ENCODE measurements around the gene MACF1.
A peak's percentile ranks its signal among the peaks of the same experiment; 100 is the strongest.

MACF1 gene

DNA sequence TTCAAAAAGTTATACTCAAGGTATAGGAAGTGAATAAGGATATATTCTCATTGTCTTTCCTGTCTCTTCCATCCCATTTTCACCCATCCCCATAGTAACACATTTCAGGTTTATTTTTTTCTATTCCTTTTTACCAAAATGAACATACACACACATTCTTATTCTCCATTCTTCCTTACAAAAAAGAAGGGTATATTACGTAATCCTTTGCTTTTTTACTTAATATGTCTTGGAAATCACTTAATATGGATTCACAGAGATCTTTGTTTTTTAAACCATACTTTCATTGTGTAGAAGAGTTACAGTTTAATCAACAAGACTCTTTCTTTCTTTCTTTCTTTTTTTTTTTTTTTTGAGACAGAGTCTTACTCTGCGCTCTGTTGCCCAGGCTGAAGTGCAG is 158.8 kb downstream of the MACF1 start:
- DNase-seq, result no peak

DNA sequence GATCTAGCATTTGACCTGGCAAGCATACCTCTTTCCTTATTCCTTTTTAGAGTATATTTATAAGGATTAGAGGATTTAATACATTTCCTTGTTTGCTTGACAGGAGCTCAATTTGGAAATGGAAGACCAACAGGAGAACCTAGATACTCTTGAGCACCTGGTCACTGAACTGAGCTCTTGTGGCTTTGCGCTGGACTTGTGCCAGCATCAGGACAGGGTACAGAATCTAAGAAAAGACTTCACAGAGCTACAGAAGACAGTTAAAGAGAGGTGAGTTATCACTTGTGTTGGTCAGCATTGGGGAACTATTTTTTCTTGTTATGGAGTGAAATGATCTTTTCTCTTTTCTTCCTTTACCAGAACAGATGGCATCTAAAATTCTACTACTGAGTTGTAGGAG is 163.6 kb downstream of the MACF1 start:
- DNase-seq, result no peak

DNA sequence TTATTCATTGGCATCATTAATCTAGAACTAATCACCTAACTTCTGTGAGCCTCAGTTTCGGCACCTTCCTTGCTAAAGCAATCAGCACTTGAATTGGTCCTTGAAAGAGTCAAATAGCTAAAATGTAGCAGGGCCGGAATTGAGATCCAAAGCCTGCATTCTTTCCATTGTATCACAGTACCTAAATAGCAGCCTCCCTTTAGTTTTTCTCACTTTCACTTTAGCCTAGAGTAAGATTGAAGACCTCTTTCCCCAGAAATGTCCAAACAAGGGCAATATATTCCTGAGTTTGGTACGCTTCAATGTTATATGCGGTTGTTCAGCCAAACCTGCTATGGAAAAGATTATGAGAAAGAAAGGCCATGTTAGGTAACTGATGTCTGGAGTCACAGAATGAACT is 165.1 kb downstream of the MACF1 start:
- DNase-seq, result no peak

DNA sequence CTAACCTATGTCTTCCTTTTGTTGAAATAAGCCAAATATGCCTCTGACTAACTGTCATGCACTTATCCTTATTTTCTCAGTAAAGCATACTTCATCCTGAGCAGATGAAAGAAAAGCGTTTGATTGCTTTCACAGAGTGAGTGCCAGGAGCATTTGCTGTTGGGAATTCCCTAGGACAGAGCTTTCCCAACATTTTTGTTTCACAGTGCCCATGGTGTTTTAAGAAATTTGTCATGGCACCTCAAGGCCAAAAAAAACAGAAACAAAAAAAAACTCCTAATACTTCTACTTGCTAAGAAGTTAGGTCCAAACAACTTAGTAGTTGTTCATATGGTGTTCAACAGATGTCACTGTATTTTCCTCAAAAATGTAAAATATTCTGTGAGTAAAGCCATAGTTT is 166.1 kb downstream of the MACF1 start:
- no peak for DNase-seq

DNA sequence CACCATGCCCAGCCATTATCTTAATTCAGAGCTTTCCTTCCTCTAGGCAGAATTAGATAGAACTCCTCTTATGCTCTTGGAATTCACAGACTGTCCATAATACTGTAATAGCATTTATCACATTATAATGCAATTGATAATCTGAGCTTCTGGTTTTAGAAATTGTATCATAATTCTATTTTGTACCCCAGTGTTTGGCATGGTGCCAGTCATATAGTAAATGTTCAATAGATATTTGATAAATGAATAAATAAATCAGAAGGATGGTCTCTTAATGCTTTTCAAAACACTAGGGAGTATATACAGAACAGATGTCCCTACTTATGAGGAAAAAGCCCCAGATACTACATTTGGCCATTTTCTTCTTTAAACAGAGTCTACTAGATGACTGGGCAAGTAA is 167.6 kb downstream of the MACF1 start:
- DNase-seq, result no peak

DNA sequence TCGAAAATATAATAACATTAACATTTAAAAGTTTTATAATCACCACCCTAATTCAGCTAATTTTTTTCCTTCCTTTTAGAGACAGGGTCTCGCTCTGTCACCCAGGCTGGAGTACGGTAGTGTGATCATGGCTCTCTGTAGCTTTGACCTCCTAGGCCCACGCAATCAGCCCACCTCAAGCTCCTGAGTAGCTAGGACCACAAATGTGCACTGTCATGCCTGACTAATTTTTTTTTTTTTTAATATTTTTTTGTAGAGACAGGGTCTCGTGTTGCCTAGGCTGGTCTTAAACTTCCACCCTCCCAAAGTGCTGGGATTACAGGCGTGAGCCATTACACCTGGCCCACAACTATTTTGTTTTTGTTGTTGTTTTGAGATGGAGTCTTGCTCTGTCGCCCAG is 172.2 kb downstream of the MACF1 start:
- no peak for DNase-seq

DNA sequence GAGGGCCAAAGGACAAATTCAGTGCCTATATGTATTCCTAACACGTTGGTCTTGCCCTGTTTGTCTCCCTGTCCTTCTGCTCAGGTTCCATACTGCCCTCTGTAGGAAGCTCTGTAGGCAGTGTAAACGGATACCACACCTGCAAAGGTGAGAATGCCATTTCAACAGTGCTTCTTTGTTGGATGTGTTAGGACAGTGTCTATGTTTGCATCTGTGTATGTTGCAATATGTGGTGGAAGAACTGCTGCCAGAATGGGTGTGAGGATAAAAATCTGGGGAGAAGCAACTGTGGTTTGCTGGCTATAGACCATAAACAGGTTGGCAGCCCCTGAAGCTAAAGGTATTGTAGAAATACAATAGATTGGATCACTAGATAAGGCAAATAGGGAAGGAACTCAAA is 173.9 kb downstream of the MACF1 start:
- no peak for DNase-seq

DNA sequence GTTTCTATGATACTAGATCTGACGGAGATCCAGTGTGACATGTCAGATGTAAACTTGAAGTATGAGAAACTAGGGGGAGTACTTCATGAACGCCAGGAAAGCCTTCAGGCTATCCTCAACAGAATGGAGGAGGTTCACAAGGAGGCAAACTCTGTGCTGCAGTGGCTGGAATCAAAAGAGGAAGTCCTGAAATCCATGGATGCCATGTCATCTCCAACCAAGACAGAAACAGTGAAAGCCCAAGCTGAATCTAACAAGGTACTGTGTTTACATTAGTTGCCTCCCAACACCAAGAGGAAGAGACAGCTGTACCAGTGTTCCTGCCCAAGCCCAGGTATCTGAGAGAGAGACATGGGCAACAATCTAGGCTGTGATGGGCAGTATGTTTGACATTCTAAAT is 174.7 kb downstream of the MACF1 start:
- DNase-seq, result no peak

DNA sequence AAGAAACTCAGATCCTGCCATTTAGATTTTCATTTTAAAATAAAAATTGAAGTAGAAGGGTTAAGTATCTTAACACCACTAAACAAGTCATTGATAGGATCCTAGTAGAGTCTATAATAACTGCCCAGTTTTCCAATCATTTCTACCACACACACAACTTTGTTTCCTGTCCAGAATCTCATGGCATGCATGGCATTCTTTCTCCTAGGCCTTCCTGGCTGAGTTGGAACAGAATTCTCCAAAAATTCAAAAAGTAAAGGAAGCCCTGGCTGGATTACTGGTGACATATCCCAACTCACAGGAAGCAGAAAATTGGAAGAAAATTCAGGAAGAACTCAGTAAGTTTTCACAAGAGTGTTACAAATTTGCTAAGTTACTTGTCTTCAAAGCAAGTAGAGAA is 175.5 kb downstream of the MACF1 start:
- DNase-seq, result no peak

DNA sequence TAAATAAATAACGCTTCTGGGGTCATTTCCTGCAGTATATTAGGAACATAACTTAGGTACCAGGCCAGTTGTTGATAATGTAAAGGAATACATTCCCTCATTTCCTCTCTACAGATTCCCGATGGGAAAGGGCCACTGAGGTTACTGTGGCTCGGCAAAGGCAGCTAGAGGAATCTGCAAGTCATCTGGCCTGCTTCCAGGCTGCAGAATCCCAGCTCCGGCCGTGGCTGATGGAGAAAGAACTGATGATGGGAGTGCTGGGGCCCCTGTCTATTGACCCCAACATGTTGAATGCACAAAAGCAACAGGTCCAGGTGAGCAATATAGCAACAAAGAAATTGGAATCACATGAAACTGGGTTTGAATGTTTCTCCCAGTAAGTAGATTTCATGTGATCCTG is 177.3 kb downstream of the MACF1 start:
- no peak for DNase-seq

DNA sequence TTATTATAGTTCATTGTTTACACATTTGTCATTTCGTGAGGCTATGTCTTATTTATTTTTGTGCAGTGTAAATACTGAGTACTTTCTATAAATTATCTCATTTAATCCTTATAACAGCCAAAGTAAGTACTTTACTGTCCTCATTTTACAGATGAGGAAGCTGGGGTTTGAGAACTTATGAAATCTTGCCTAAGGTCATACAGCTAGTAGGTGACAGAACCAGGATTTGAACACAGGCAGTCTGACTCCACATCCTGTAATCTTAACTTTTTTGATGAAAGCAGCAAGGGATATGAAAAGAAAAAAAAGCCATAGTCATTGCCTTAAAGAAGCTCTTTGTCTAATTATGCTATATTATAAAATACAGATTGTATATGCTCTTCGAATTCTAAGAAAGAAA is 179.8 kb downstream of the MACF1 start:
- DNase-seq, result no peak

DNA sequence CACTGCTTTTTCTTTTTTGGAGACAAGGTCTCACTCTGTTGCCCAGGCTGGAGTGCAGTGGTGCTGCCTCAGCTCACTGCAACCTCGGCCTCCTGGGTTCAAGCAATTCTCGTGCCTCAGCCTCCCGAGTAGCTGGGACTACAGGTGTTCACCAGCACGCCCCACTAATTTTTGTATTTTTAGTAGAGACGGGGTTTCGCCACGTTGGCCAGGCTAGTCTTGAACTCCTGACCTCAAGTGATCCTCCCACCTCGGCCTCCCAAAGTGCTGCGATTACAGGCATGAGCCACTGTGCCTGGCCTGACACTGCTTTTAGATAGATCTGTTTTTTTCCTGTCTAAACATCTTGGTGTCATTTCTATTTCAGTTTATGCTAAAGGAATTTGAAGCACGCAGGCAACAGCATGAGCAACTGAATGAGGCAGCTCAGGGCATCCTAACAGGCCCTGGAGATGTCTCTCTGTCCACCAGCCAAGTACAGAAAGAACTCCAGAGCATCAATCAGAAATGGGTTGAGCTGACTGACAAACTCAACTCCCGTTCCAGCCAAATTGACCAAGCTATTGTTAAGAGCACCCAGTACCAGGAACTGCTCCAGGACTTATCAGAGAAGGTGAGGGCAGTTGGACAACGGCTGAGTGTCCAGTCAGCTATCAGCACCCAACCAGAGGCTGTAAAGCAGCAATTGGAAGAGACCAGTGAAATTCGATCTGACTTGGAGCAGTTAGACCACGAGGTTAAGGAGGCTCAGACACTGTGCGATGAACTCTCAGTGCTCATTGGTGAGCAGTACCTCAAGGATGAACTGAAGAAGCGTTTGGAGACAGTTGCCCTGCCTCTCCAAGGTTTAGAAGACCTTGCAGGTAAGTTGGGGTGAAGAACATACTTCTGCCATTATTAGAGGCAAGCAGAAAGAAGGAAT is 180.8 kb downstream of the MACF1 start:
- DNase-seq, result no peak

DNA sequence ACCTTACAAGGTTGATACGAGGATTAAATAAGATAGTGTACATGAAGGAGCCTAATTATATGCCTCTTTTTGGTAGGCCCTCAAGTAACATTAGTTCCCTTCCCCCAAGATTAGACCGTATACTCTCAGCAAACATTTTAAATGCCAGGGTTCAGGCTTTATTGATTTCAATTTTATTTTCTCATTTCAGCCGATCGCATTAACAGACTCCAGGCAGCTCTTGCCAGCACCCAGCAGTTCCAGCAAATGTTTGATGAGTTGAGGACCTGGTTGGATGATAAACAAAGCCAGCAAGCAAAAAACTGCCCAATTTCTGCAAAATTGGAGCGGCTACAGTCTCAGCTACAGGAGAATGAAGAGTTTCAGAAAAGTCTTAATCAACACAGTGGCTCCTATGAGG is 182.5 kb downstream of the MACF1 start:
- no peak for DNase-seq

DNA sequence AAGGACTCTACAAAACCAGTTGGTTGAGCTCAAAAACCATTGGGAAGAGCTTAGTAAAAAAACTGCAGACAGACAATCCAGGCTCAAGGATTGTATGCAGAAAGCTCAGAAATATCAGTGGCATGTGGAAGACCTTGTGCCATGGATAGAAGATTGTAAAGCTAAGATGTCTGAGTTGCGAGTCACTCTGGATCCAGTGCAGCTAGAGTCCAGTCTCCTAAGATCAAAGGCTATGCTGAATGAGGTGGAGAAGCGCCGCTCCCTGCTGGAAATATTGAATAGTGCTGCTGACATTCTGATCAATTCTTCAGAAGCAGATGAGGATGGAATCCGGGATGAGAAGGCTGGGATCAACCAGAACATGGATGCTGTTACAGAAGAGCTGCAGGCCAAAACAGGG is 183.0 kb downstream of the MACF1 start:
- DNase-seq, result no peak

DNA sequence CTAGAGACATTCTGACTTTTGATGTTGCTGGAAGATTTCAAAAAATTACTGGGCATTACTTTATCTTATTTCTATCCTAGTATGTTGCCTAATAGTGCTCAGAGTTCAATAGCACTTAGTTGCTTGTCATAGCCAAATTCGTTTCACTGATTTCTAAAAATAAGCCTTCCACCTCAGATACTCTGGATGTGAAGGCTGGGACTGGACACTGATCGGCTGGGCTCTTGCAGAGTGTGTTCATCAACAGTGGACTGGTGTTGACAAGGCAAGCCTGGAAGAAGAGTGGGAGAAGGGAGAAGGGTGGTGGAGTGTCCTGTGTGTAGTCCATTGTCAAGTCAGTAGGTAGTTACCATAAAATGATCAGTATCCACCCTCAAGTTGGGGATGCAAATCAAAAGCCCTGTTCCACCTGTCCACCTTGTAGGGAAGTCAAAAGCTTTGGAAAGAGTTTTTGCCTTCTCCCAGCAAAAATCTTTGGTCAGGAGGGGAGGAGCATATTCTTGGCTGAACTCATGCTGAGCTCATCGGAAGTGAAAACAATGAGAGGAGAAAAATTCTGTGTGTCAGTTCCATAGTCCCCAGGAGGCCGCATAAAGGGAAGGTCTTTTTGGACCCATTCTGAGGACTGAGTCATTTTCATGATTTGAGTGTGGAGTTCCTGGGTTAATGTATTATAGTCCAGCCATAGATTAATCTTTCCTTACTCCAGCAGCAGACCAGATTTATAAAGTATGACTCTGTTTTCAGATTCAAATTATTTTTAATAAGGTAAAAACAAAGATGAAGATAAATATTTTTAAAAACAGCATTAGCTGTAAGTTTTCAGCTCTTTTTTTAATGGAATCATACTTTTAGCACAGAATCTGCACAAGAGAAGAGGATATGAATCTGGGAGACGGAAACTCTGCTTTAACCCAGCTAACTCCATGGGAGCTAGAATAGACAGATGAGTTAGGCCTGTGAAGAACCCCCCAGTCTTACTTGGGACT is 187.5 kb downstream of the MACF1 start:
- no peak for DNase-seq

DNA sequence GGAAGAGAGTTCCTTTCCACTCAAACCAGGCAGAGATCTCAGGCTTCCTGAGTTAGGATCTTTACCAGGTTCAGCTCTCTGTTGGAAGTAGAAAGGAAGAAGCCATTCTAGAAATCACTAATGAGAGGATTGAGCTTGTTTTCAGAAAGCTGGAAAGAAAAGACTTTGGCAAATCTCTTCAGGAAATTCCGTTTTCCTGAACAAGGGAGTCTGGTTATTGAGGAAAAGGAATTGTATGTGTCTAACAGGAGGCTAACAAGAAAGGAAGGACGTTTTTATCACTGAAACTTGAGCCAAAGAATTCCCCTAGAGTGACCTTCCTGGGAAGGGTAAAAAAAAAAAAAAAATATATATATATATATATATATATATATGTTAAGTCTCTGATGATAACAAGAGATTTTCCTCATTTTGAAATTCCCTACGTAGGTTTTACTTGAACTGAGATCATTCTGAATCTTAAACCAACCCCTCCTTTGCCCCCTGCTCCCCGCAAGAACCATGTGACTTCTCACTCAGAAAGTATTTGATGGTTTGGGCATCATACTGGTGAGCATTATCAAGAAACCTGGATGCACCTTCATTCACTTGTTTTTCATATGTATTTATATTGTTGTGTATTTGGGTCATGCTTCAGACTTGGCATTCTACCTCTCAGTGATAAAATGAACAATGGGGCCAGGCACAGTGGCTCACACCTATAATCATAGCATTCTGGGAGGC is 188.5 kb downstream of the MACF1 start:
- no peak for DNase-seq

DNA sequence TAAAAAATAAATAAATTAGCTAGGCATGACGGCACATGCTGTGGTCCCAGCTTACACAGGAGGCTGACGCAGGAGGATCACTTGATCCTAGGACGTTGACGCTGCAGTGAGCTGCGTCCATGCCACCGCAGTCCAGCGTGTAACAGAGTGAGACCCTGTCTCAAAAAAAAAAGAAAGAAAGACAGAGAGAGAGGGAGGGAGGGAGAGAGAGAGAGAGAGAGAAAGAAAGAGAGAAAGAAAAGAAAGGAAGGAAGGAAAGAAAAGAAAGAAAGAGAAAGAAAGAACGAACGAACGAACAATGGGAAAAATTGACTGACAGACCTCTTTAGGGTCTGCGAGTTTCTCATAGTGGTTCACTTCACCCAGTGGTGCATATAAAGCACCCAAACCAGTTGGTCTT is 189.2 kb downstream of the MACF1 start:
- no peak for DNase-seq

DNA sequence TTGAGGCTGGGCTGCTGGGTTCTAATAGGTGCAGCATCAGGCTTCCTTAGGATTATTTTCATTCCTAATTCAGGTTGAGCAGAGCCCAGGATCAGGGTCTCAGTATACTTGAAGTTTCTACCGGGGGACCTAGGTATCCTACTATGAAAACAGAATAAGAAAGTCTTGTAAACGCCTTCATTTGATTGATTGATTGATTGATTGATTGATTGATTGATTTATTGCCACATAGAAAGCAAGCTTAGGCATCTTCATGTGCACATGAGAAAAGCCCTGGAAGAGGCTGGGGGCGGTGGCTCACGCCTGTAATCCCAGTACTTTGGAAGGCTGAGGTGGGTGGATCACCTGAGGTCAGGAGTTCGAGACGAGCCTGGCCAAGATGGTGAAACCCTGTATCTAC is 189.6 kb downstream of the MACF1 start:
- no peak for DNase-seq

DNA sequence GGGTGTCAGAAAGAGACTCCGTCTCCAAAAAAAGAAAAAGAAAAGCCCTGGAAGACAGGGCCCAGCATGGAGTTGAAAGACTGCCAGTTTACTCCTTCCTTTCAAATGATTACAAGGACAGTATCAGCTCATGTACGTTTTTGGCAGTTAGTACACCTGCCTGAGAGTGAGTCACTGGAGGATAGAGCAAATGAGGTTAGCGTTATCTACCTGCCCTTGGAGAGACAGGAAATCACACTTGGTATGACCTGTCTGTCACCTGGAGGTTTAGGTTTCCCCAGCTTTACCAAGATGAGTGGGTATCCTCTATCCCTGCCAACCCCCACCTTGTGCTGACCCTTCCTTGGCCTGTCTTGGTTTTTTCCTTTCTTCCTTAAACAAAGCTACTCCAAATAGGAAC is 190.1 kb downstream of the MACF1 start:
- DNase-seq, result no peak

DNA sequence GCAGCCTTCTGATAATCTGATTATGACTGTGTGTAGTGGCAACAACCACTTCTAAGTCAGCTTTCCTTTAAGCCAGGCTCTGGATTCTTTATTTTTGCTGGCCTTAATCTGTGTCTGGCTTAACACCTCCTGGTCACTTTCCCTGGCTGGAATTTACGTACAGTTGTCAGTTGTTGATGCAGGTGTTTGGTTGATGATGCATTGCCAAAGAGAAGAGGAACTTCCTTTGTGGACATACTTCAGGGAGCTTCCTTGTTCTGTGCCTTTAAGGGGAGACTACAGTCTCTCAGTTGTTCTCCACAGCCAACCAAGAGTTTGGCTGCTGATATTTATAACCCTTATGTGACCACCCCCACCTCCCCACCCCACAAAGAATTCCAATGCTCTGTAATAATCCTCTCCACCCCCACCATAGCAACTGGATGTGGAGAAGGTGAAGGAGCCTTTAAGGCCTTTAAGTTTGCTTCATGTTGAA is 190.9 kb downstream of the MACF1 start:
- peak; percentile 24 for DNase-seq

DNA sequence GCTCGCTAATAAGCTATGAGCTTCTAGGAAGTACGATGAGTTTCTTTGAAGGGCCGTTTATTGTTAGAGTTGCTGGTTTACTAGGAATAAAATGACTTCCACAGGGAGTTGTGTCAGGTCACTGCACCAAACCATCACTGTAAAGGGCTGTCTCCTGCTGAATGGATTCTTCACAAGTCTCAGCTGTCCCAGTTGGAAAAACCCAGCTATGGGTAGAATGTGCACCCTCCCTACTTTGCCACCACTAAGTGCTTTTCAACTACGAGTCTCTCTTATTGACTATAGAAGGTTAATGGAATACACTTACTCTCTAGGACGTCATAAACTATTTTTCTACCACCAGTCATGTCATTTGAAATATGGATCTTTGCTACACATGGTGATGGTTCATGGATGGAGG is 192.2 kb downstream of the MACF1 start:
- no peak for DNase-seq

DNA sequence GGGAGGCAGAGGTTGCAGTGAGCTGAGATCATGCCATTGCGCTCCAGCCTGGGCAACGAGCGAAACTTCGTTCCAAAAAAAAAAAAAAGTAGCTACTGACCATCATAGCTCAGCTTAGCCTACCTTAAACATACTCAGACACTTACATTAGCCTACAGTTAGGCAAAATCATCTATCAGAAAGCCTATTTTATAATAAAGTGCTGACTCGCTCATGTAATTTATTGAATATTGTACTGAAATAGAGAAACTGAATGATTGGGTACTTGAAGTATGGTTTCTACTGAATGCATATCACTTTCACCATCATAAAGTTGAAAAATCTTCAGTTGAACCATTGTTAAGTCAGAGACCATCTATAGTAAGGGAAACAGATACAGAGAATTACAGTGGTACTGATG is 193.0 kb downstream of the MACF1 start:
- DNase-seq, result no peak

Data from hematopoietic multipotent progenitor cell treated with erythropoietin and hydrocortisone succinate and interleukin-3 and kit ligand, for 4 days (in vitro differentiated cells).